Measurements from ENCODE around the gene MGARP. TPM values are rescaled to one million over a fixed set of nuclear protein-coding genes. Genes with fewer than 3 reads are reported as not detected.

MGARP gene
- total and polyA plus RNA-seq, 2 experiments from 2014 or later: 2.4 to 4.1 TPM

DNA sequence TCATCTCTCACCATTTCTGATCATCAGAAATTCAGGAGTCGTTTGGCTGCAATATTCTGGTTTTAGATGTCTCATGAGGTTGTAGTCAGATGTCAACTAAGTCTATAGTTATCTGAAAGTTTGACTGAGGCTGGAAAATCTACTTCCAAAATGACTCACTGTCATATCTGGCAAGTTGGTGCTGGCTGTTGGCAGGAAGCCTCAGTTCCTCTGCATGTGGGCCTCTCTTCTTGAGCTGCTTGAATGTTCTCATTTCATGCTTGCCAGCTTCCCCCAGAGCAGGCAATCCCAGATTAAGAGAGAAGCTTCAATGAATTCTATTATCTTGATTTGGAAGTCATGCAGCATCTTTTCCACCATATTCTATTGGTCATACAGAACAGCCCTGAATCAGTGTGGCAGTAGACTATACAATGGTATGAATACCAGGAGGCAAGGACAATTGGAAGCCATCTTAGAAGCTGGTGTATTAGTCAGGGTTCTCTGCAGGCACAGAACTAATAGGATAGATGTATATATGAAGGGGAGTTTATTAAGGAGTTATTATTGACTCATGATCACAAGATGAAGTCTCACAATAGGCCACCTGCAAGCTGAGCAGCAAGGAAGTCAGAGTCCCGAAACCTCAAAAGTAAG, 56.2 kb downstream of the MGARP start:
- H3K27ac Mint-ChIP-seq: no peak overlapping the region
- ATAC-seq (no peak), DNase-seq (ENCODE audit: low spot score) (no peak)
- Histone ChIP-seq H3K4me2 (no peak overlapping the region), H3K9me2 (ENCODE audit: insufficient read depth) (no peaks in the 10 kb centered on the region), H3K27me3 (ENCODE audit: insufficient read depth) (no peaks in the 10 kb centered on the region), H3K79me2 (replicated peaks; ENCODE audit: insufficient read depth) (no peaks in the 10 kb centered on the region), H3F3A (replicated peaks; ENCODE audit: low read depth) (no peaks in the 10 kb centered on the region), H3K4me3 (no peak overlapping the region), H3K4me1 (ENCODE audit: insufficient read depth) (no peaks in the 10 kb centered on the region), H3K27ac (ENCODE audit: low read depth) (no peak overlapping the region), H4K20me1 (replicated peaks; ENCODE audit: insufficient read depth) (no peaks in the 10 kb centered on the region), H2AFZ (0 out of 2 replicates have a peak overlapping the region, but pooled peaks have one; percentile 56), H3K36me3 (ENCODE audit: insufficient read depth) (no peaks in the 10 kb centered on the region)
- H3K4me1 Mint-ChIP-seq: no peaks in the 10 kb centered on the region
- H3K36me3 Mint-ChIP-seq (ENCODE audit: low read depth): no peaks in the 10 kb centered on the region
- H3K9me3 Mint-ChIP-seq: no peaks in the 10 kb centered on the region
- no peak overlapping the region for H3K4me3 Mint-ChIP-seq
- H3K27me3 Mint-ChIP-seq (ENCODE audit: insufficient read depth, low read depth, poor library complexity): peaks cover 7% of the 10 kb centered on the region
- TF ChIP-seq ZNF114 (CRISPR knock-in tag; IDR thresholded peaks at IDR 0.05): no peak
- TF ChIP-seq STAT1 (IDR thresholded peaks at IDR 0.05; ENCODE audit: unreplicated experiment): no peak
- TF ChIP-seq JUNB (IDR thresholded peaks at IDR 0.05; ENCODE audit: unreplicated experiment): no peak
- TF ChIP-seq, protein P1, sequence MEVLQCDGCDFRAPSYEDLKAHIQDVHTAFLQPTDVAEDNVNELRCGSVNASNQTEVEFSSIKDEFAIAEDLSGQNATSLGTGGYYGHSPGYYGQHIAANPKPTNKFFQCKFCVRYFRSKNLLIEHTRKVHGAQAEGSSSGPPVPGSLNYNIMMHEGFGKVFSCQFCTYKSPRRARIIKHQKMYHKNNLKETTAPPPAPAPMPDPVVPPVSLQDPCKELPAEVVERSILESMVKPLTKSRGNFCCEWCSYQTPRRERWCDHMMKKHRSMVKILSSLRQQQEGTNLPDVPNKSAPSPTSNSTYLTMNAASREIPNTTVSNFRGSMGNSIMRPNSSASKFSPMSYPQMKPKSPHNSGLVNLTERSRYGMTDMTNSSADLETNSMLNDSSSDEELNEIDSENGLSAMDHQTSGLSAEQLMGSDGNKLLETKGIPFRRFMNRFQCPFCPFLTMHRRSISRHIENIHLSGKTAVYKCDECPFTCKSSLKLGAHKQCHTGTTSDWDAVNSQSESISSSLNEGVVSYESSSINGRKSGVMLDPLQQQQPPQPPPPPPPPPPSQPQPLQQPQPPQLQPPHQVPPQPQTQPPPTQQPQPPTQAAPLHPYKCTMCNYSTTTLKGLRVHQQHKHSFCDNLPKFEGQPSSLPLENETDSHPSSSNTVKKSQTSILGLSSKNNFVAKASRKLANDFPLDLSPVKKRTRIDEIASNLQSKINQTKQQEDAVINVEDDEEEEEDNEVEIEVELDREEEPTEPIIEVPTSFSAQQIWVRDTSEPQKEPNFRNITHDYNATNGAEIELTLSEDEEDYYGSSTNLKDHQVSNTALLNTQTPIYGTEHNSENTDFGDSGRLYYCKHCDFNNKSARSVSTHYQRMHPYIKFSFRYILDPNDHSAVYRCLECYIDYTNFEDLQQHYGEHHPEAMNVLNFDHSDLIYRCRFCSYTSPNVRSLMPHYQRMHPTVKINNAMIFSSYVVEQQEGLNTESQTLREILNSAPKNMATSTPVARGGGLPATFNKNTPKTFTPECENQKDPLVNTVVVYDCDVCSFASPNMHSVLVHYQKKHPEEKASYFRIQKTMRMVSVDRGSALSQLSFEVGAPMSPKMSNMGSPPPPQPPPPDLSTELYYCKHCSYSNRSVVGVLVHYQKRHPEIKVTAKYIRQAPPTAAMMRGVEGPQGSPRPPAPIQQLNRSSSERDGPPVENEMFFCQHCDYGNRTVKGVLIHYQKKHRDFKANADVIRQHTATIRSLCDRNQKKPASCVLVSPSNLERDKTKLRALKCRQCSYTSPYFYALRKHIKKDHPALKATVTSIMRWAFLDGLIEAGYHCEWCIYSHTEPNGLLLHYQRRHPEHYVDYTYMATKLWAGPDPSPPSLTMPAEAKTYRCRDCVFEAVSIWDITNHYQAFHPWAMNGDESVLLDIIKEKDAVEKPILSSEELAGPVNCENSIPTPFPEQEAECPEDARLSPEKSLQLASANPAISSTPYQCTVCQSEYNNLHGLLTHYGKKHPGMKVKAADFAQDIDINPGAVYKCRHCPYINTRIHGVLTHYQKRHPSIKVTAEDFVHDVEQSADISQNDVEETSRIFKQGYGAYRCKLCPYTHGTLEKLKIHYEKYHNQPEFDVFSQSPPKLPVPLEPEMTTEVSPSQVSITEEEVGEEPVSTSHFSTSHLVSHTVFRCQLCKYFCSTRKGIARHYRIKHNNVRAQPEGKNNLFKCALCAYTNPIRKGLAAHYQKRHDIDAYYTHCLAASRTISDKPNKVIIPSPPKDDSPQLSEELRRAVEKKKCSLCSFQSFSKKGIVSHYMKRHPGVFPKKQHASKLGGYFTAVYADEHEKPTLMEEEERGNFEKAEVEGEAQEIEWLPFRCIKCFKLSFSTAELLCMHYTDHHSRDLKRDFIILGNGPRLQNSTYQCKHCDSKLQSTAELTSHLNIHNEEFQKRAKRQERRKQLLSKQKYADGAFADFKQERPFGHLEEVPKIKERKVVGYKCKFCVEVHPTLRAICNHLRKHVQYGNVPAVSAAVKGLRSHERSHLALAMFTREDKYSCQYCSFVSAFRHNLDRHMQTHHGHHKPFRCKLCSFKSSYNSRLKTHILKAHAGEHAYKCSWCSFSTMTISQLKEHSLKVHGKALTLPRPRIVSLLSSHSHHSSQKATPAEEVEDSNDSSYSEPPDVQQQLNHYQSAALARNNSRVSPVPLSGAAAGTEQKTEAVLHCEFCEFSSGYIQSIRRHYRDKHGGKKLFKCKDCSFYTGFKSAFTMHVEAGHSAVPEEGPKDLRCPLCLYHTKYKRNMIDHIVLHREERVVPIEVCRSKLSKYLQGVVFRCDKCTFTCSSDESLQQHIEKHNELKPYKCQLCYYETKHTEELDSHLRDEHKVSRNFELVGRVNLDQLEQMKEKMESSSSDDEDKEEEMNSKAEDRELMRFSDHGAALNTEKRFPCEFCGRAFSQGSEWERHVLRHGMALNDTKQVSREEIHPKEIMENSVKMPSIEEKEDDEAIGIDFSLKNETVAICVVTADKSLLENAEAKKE (CRISPR knock-in tag; IDR thresholded peaks at IDR 0.05): no peak
- no peak for TF ChIP-seq CREB1 (CRISPR knock-in tag; IDR thresholded peaks at IDR 0.05; ENCODE audit: low read depth)
- no peak for TF ChIP-seq POLR2AphosphoS5 (IDR thresholded peaks at IDR 0.05; ENCODE audit: low read depth)
- no peak for TF ChIP-seq ZNF331 (CRISPR knock-in tag; IDR thresholded peaks at IDR 0.05; ENCODE audit: low read depth)
- TF ChIP-seq, protein P2, sequence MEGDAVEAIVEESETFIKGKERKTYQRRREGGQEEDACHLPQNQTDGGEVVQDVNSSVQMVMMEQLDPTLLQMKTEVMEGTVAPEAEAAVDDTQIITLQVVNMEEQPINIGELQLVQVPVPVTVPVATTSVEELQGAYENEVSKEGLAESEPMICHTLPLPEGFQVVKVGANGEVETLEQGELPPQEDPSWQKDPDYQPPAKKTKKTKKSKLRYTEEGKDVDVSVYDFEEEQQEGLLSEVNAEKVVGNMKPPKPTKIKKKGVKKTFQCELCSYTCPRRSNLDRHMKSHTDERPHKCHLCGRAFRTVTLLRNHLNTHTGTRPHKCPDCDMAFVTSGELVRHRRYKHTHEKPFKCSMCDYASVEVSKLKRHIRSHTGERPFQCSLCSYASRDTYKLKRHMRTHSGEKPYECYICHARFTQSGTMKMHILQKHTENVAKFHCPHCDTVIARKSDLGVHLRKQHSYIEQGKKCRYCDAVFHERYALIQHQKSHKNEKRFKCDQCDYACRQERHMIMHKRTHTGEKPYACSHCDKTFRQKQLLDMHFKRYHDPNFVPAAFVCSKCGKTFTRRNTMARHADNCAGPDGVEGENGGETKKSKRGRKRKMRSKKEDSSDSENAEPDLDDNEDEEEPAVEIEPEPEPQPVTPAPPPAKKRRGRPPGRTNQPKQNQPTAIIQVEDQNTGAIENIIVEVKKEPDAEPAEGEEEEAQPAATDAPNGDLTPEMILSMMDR (conservative IDR thresholded peaks at IDR 0.05; ENCODE audit: low read depth in 2 of 2): no peak
- TF ChIP-seq, protein P3, sequence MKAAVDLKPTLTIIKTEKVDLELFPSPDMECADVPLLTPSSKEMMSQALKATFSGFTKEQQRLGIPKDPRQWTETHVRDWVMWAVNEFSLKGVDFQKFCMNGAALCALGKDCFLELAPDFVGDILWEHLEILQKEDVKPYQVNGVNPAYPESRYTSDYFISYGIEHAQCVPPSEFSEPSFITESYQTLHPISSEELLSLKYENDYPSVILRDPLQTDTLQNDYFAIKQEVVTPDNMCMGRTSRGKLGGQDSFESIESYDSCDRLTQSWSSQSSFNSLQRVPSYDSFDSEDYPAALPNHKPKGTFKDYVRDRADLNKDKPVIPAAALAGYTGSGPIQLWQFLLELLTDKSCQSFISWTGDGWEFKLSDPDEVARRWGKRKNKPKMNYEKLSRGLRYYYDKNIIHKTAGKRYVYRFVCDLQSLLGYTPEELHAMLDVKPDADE (IDR thresholded peaks at IDR 0.05): no peak
- TF ChIP-seq EZH2 (IDR thresholded peaks at IDR 0.05; ENCODE audit: low read depth, unreplicated experiment): no peak
- TF ChIP-seq EZH2phosphoT487 (IDR thresholded peaks at IDR 0.05; ENCODE audit: unreplicated experiment): no peak
- TF ChIP-seq, protein P4, sequence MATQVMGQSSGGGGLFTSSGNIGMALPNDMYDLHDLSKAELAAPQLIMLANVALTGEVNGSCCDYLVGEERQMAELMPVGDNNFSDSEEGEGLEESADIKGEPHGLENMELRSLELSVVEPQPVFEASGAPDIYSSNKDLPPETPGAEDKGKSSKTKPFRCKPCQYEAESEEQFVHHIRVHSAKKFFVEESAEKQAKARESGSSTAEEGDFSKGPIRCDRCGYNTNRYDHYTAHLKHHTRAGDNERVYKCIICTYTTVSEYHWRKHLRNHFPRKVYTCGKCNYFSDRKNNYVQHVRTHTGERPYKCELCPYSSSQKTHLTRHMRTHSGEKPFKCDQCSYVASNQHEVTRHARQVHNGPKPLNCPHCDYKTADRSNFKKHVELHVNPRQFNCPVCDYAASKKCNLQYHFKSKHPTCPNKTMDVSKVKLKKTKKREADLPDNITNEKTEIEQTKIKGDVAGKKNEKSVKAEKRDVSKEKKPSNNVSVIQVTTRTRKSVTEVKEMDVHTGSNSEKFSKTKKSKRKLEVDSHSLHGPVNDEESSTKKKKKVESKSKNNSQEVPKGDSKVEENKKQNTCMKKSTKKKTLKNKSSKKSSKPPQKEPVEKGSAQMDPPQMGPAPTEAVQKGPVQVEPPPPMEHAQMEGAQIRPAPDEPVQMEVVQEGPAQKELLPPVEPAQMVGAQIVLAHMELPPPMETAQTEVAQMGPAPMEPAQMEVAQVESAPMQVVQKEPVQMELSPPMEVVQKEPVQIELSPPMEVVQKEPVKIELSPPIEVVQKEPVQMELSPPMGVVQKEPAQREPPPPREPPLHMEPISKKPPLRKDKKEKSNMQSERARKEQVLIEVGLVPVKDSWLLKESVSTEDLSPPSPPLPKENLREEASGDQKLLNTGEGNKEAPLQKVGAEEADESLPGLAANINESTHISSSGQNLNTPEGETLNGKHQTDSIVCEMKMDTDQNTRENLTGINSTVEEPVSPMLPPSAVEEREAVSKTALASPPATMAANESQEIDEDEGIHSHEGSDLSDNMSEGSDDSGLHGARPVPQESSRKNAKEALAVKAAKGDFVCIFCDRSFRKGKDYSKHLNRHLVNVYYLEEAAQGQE (IDR thresholded peaks at IDR 0.05; ENCODE audit: unreplicated experiment): no peak
- no peak for TF ChIP-seq NANOG (IDR thresholded peaks at IDR 0.05; ENCODE audit: borderline replicate concordance)
